PC-9 (cell line): ENCODE measurements around the gene NKAIN2. TPM values are rescaled to one million over a fixed set of nuclear protein-coding genes. Genes with fewer than 3 reads are reported as not detected.

Experiments
- BruUV-seq: library from RNA; stranded (reverse); fragments of 400-500 nt; replicated peaks from 2 replicates; lab custom pipeline; 2021; lab: Mats Ljungman, UMichigan
- CTCF ChIA-PET: fragments of 300-600 bp; sonication (Branson Sonifier 250); formaldehyde crosslinking; loops from one replicate; lab custom pipeline; 2022; ENCODE audit warnings: antibody characterized with exemption; lab: Charles Lee
- POLR2A ChIA-PET: fragments of 300-600 bp; sonication (Branson Sonifier 250); formaldehyde crosslinking; loops from one replicate; lab custom pipeline; 2022; ENCODE audit warnings: antibody characterized with exemption; ENCODE audit not compliant: unreplicated experiment; lab: Charles Lee
- DNase-seq, 2 experiments: peaks; one replicate each; pipeline versions ENCODE4 v3.0.0 to v3.0.0-alpha.2; 2015 to 2022; ENCODE audit warnings: mixed read lengths in 1 of 2
- H2AFZ ChIP-seq: fragments of 200-600 bp; sonication (generic); 2 replicates; pipeline ENCODE4 v1.8.1; 2017; ENCODE audit warnings: antibody characterized with exemption
- H3F3A ChIP-seq: fragments of 200-600 bp; sonication (generic); 2 replicates; pipeline ENCODE4 v1.8.1; 2017; ENCODE audit warnings: antibody characterized with exemption, mild to moderate bottlenecking, low read depth; ENCODE audit not compliant: insufficient read depth
- H3K27ac ChIP-seq: fragments of 200-600 bp; sonication (generic); 2 replicates; pipeline ENCODE4 v1.6.1; 2016; ENCODE audit warnings: mixed run types
- H3K27me3 ChIP-seq: fragments of 200-600 bp; sonication (generic); 2 replicates; pipeline ENCODE4 v1.6.1; 2016; ENCODE audit warnings: low read depth, mixed run types; ENCODE audit not compliant: insufficient read depth
- H3K36me3 ChIP-seq: fragments of 200-600 bp; sonication (generic); 2 replicates; pipeline ENCODE4 v1.6.1; 2016; ENCODE audit warnings: low read depth, mixed run types
- H3K4me1 ChIP-seq: fragments of 200-600 bp; sonication (generic); replicated peaks from 2 replicates; pipeline ENCODE4 v1.6.1; 2016; ENCODE audit warnings: mixed run types; ENCODE audit not compliant: insufficient read depth
- H3K4me2 ChIP-seq: fragments of 200-600 bp; sonication (generic); 2 replicates; pipeline ENCODE4 v1.6.1; 2017; ENCODE audit warnings: mixed run types
- H3K4me3 ChIP-seq: fragments of 200-600 bp; sonication (generic); 2 replicates; pipeline ENCODE4 v1.6.1; 2016; ENCODE audit warnings: mixed run types
- H3K79me2 ChIP-seq: fragments of 200-600 bp; sonication (generic); 2 replicates; pipeline ENCODE4 v1.6.1; 2017; ENCODE audit warnings: low read depth, mixed run types
- H3K9me2 ChIP-seq: fragments of 200-600 bp; sonication (generic); 2 replicates; pipeline ENCODE4 v1.8.1; 2017; ENCODE audit warnings: mild to moderate bottlenecking; ENCODE audit not compliant: insufficient read depth
- H3K9me3 ChIP-seq: fragments of 200-600 bp; sonication (generic); 2 replicates; pipeline ENCODE4 v1.8.1; 2016; ENCODE audit warnings: low read depth; ENCODE audit not compliant: insufficient read depth
- H4K20me1 ChIP-seq: fragments of 200-600 bp; sonication (generic); 2 replicates; pipeline ENCODE4 v1.8.1; 2017; ENCODE audit not compliant: insufficient read depth
- CTCF ChIP-seq: fragments of 200-600 bp; sonication (generic); conservative IDR thresholded peaks from 2 replicates; pipeline ENCODE4 v1.6.1; 2017; ENCODE audit warnings: mixed run types, antibody characterized with exemption, mild to moderate bottlenecking, moderate library complexity
- EZH2 ChIP-seq: fragments of 200-600 bp; sonication (generic); IDR thresholded peaks from 2 replicates; pipeline ENCODE4 v1.8.0; 2017; ENCODE audit warnings: antibody characterized with exemption, low read depth
- intact Hi-C: fragments of 100-400 bp; cut with micrococcal nuclease; formaldehyde crosslinking; loops from one replicate; pipeline ENCODE4 v1.10.0; 2022; ENCODE audit not compliant: unreplicated experiment
- total RNA-seq: library from RNA; stranded (reverse); gene quantifications from 2 replicates; pipeline ENCODE4 v1.2.3, GENCODE V29; 2021

NKAIN2 gene
- total RNA-seq, 1 experiment from 2014 or later: not detected

- no peak overlapping the region for H3K27ac ChIP-seq
- H3K9me2 ChIP-seq: no peaks in the 10 kb centered on the region
- H3K9me3 ChIP-seq: no peaks in the 10 kb centered on the region
- DNase-seq: no peak
- no peaks in the 10 kb centered on the region for H3K79me2 ChIP-seq
- CTCF ChIA-PET: no interaction called here
- POLR2A ChIA-PET: no interaction called here
- intact Hi-C loops: no loop called here
- TF ChIP-seq EZH2 (no peak), CTCF (no peak)
- no TSS peak for BruUV-seq
- H3F3A ChIP-seq: no peaks in the 10 kb centered on the region
- 0 out of 2 replicates have a peak, but pooled peaks cover 6% of the 10 kb centered on the region for H3K4me1 ChIP-seq
- no peak overlapping the region for H3K4me3 ChIP-seq
- H4K20me1 ChIP-seq: no peaks in the 10 kb centered on the region
- peak overlapping the region; percentile 39; the same call in 1 of the 2 replicates for H2AFZ ChIP-seq
- no peak overlapping the region for H3K4me2 ChIP-seq
- H3K27me3 ChIP-seq: no peaks in the 10 kb centered on the region
- H3K36me3 ChIP-seq: no peaks in the 10 kb centered on the region
These were observed 315.9 kb downstream of the NKAIN2 start for GRCh38 chr6:124119596-124119995.

GRCh38 chr6:124123617-124124209, 320.0 kb downstream of the NKAIN2 start:
- Histone ChIP-seq H3K79me2 (no peaks in the 10 kb centered on the region), H3K9me3 (no peaks in the 10 kb centered on the region), H3K27ac (no peak overlapping the region), H3F3A (no peaks in the 10 kb centered on the region), H4K20me1 (no peaks in the 10 kb centered on the region), H3K4me2 (no peak overlapping the region), H3K4me3 (no peak overlapping the region), H3K4me1 (0 out of 2 replicates have a peak, but pooled peaks cover 6% of the 10 kb centered on the region), H3K9me2 (no peaks in the 10 kb centered on the region), H3K27me3 (no peaks in the 10 kb centered on the region), H3K36me3 (no peaks in the 10 kb centered on the region), H2AFZ (no peak overlapping the region)
- intact Hi-C loops: no loop called here
- TF ChIP-seq EZH2: no peak
- TF ChIP-seq CTCF: no peak
- ChIA-PET POLR2A (no interaction called here), CTCF (no interaction called here)
- DNase-seq: peak in 1 of 2 experiments; percentile 36
- no TSS peak for BruUV-seq

- no peaks in the 10 kb centered on the region for H4K20me1 ChIP-seq
- no peak overlapping the region for H3K4me3 ChIP-seq
- DNase-seq: peak; percentile 15 to 40
- H3K9me3 ChIP-seq: no peaks in the 10 kb centered on the region
- intact Hi-C loops: no loop called here
- H3K27me3 ChIP-seq: no peaks in the 10 kb centered on the region
- peaks cover 15% of the 10 kb centered on the region; the same call in 1 of the 2 replicates for H3K4me1 ChIP-seq
- H3K9me2 ChIP-seq: no peaks in the 10 kb centered on the region; the same call in 1 of the 2 replicates
- H3K36me3 ChIP-seq: no peaks in the 10 kb centered on the region
- TF ChIP-seq CTCF: no peak
- TF ChIP-seq EZH2: no peak
- no peak overlapping the region for H3K27ac ChIP-seq
- H3K4me2 ChIP-seq: peak overlapping the region; percentile 26; the same call in 1 of the 2 replicates
- no TSS peak for BruUV-seq
- H3K79me2 ChIP-seq: no peaks in the 10 kb centered on the region
- H3F3A ChIP-seq: no peaks in the 10 kb centered on the region
- H2AFZ ChIP-seq: 0 out of 2 replicates have a peak overlapping the region, but pooled peaks have one; percentile 5
- POLR2A ChIA-PET: no interaction called here
- CTCF ChIA-PET: no interaction called here
These were observed 327.6 kb downstream of the NKAIN2 start for GRCh38 chr6:124131259-124131658.
